Left ventricle myocardium inferior (tissue), 1 donor: ENCODE results near the gene TBC1D12. TPM values are rescaled to one million over a fixed set of nuclear protein-coding genes. Genes with fewer than 3 reads are reported as not detected.

Source experiments
- DNase-seq: peaks from one replicate; pipeline ENCODE4 v3.0.0-alpha.2; 2020
- H3K27ac ChIP-seq: fragments of 200-600 bp; replicated peaks from 2 replicates; pipeline ENCODE4 v1.8.0; 2021
- H3K27me3 ChIP-seq: fragments of 200-600 bp; 2 replicates; pipeline ENCODE4 v1.8.0; 2021; ENCODE audit warnings: low read depth
- H3K36me3 ChIP-seq: fragments of 200-600 bp; 2 replicates; pipeline ENCODE4 v1.8.0; 2021
- H3K4me1 ChIP-seq: fragments of 200-600 bp; 2 replicates; pipeline ENCODE4 v1.8.0; 2021
- H3K4me3 ChIP-seq: fragments of 200-600 bp; 2 replicates; pipeline ENCODE4 v1.8.0; 2021; ENCODE audit warnings: mild to moderate bottlenecking, moderate library complexity
- H3K9me3 ChIP-seq: fragments of 200-600 bp; replicated peaks from 2 replicates; pipeline ENCODE4 v1.8.0; 2021
- CTCF ChIP-seq: fragments of 200-600 bp; IDR thresholded peaks from 2 replicates; pipeline ENCODE4 v1.8.0; 2021; ENCODE audit warnings: antibody characterized with exemption, mild to moderate bottlenecking, borderline replicate concordance
- intact Hi-C: fragments of 100-400 bp; cut with micrococcal nuclease; formaldehyde crosslinking; loops from one replicate; pipeline ENCODE4 v1.11.0; 2022
- total RNA-seq: library from RNA; stranded (reverse); fragmentation: NEBNext Ultra II Directional; extraction: Animal tissue kit (Norgen Biotek cat#: 25700); gene quantifications from one replicate; pipeline ENCODE4 v1.2.1, GENCODE V29; 2021
- donor health status: DM: no; HTN: yes; CAD: no; lungs with severe emphysema.

The TBC1D12 gene
- total RNA-seq, 1 donor from 2014 or later: 4.4 TPM

- Histone ChIP-seq H3K4me1 (peaks cover 5% of the 10 kb centered on the region), H3K9me3 (peaks cover 4% of the 10 kb centered on the region), H3K4me3 (no peak overlapping the region), H3K27me3 (no peaks in the 10 kb centered on the region), H3K27ac (no peak overlapping the region), H3K36me3 (peaks cover 2% of the 10 kb centered on the region)
- TF ChIP-seq CTCF: no peak
- intact Hi-C loops: no loop called here
- no peak for DNase-seq
These were observed 93.7 kb downstream of the TBC1D12 start for GRCh38 chr10:94496010-94496409.

GRCh38 chr10:94496646-94497045, 94.3 kb downstream of the TBC1D12 start:
- H3K27ac ChIP-seq: no peak overlapping the region
- H3K4me3 ChIP-seq: no peak overlapping the region
- DNase-seq: no peak
- peaks cover 3% of the 10 kb centered on the region for H3K4me1 ChIP-seq
- intact Hi-C loops: no loop called here
- peaks cover 4% of the 10 kb centered on the region for H3K9me3 ChIP-seq
- TF ChIP-seq CTCF: no peak
- H3K27me3 ChIP-seq: no peaks in the 10 kb centered on the region
- H3K36me3 ChIP-seq: peaks cover 7% of the 10 kb centered on the region

- Histone ChIP-seq H3K36me3 (peaks cover 19% of the 10 kb centered on the region), H3K4me1 (peaks cover 3% of the 10 kb centered on the region), H3K27me3 (no peaks in the 10 kb centered on the region), H3K9me3 (no peaks in the 10 kb centered on the region), H3K27ac (no peak overlapping the region), H3K4me3 (no peak overlapping the region)
- TF ChIP-seq CTCF: peak; percentile 36
- intact Hi-C loops: no loop called here
- DNase-seq: no peak
These were observed 97.7 kb downstream of the TBC1D12 start for GRCh38 chr10:94500063-94500462.

- no peaks in the 10 kb centered on the region for H3K9me3 ChIP-seq
- peaks cover 22% of the 10 kb centered on the region for H3K36me3 ChIP-seq
- H3K4me3 ChIP-seq: no peak overlapping the region
- intact Hi-C loops: no loop called here
- no peak overlapping the region for H3K27ac ChIP-seq
- no peak for TF ChIP-seq CTCF
- no peak for DNase-seq
- H3K4me1 ChIP-seq: no peaks in the 10 kb centered on the region
- no peaks in the 10 kb centered on the region for H3K27me3 ChIP-seq
These were observed 119.2 kb downstream of the TBC1D12 start for GRCh38 chr10:94521276-94522250.

- DNase-seq: no peak
- Histone ChIP-seq H3K4me1 (no peaks in the 10 kb centered on the region), H3K4me3 (no peak overlapping the region), H3K9me3 (no peaks in the 10 kb centered on the region), H3K27me3 (no peaks in the 10 kb centered on the region), H3K27ac (no peak overlapping the region), H3K36me3 (peaks cover 29% of the 10 kb centered on the region)
- no peak for TF ChIP-seq CTCF
- intact Hi-C loops: no loop called here
These were observed 121.8 kb downstream of the TBC1D12 start for GRCh38 chr10:94524146-94524545.
